Osteocyte (in vitro differentiated cells): ENCODE results near the gene OPN1SW. TPM values are rescaled to one million over a fixed set of nuclear protein-coding genes. Genes with fewer than 3 reads are reported as not detected.
A peak's percentile ranks its signal among the peaks of the same experiment; 100 is the strongest.

ENCODE experiments used
- DNase-seq: peaks from one replicate; pipeline ENCODE4 v3.0.0; 2021; ENCODE audit warnings: mixed read lengths; ENCODE audit not compliant: unreplicated experiment; ENCODE audit errors: extremely low spot score
- H3K27ac Mint-ChIP-seq: one replicate; pipeline ENCODE4 v1.8.0; 2021; ENCODE audit warnings: mild to moderate bottlenecking, mixed read lengths; ENCODE audit not compliant: unreplicated experiment
- H3K27me3 Mint-ChIP-seq: one replicate; pipeline ENCODE4 v1.8.0; 2021; ENCODE audit warnings: mixed read lengths; ENCODE audit not compliant: unreplicated experiment
- H3K36me3 Mint-ChIP-seq: one replicate; pipeline ENCODE4 v1.8.0; 2021; ENCODE audit warnings: mixed read lengths; ENCODE audit not compliant: unreplicated experiment
- H3K4me1 Mint-ChIP-seq: one replicate; pipeline ENCODE4 v1.8.0; 2021; ENCODE audit warnings: mixed read lengths; ENCODE audit not compliant: unreplicated experiment
- H3K4me3 Mint-ChIP-seq: one replicate; pipeline ENCODE4 v1.8.0; 2021; ENCODE audit warnings: mild to moderate bottlenecking, moderate library complexity, mixed read lengths; ENCODE audit not compliant: unreplicated experiment
- H3K9me3 Mint-ChIP-seq: one replicate; pipeline ENCODE4 v1.8.0; 2021; ENCODE audit warnings: mixed read lengths; ENCODE audit not compliant: unreplicated experiment
- total RNA-seq: library from RNA; stranded (reverse); gene quantifications from 2 replicates; pipeline ENCODE4 v1.2.1, GENCODE V29; 2021
- TF ChIP-seq, protein P1 (sequence below): fragments of 200-600 bp; sonication (generic); IDR thresholded peaks from 2 replicates; pipeline ENCODE4 v1.5.0; 2021; ENCODE audit warnings: antibody characterized with exemption, mild to moderate bottlenecking, moderate library complexity

OPN1SW gene
- total RNA-seq, 1 donor from 2014 or later, result not detected

- H3K27me3 Mint-ChIP-seq, result no peaks in the 10 kb centered on the region
- H3K4me3 Mint-ChIP-seq, result no peak overlapping the region
- H3K4me1 Mint-ChIP-seq, result no peaks in the 10 kb centered on the region
- TF ChIP-seq, protein P1, sequence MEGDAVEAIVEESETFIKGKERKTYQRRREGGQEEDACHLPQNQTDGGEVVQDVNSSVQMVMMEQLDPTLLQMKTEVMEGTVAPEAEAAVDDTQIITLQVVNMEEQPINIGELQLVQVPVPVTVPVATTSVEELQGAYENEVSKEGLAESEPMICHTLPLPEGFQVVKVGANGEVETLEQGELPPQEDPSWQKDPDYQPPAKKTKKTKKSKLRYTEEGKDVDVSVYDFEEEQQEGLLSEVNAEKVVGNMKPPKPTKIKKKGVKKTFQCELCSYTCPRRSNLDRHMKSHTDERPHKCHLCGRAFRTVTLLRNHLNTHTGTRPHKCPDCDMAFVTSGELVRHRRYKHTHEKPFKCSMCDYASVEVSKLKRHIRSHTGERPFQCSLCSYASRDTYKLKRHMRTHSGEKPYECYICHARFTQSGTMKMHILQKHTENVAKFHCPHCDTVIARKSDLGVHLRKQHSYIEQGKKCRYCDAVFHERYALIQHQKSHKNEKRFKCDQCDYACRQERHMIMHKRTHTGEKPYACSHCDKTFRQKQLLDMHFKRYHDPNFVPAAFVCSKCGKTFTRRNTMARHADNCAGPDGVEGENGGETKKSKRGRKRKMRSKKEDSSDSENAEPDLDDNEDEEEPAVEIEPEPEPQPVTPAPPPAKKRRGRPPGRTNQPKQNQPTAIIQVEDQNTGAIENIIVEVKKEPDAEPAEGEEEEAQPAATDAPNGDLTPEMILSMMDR, result no peak
- no peaks in the 10 kb centered on the region for H3K9me3 Mint-ChIP-seq
- no peak for DNase-seq
- H3K27ac Mint-ChIP-seq, result no peak overlapping the region
- H3K36me3 Mint-ChIP-seq, result peaks cover 62% of the 10 kb centered on the region
Observed at GRCh38 chr7:128767475-128768110, 8.0 kb downstream of the OPN1SW start.

- H3K36me3 Mint-ChIP-seq, result peaks cover 45% of the 10 kb centered on the region
- no peak overlapping the region for H3K4me3 Mint-ChIP-seq
- no peaks in the 10 kb centered on the region for H3K27me3 Mint-ChIP-seq
- no peaks in the 10 kb centered on the region for H3K9me3 Mint-ChIP-seq
- H3K27ac Mint-ChIP-seq, result no peak overlapping the region
- TF ChIP-seq, protein P1, result no peak
- peaks cover 3% of the 10 kb centered on the region for H3K4me1 Mint-ChIP-seq
- DNase-seq, result no peak
Observed at GRCh38 chr7:128763541-128763940, 12.1 kb downstream of the OPN1SW start.

DNA sequence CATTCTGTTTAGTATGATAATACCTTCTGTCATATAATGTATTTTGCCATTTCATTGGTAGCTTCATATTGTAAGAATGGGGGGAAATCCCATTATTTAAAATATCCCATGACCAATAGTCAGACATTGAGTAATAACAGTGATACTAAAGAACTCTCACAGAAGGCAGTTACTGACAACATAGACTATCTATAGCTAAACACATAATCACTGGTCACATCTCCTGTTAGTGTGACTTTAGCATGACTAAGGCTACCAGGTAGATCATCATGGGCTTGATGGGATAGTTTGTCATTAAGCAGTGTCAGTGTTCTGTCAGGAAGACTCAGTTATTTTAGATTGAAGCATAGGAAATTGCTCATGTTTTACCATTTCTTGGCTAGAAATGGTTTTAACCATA lies 16.4 kb downstream of the OPN1SW start:
- no peak overlapping the region for H3K4me3 Mint-ChIP-seq
- peaks cover 42% of the 10 kb centered on the region for H3K36me3 Mint-ChIP-seq
- H3K9me3 Mint-ChIP-seq, result no peaks in the 10 kb centered on the region
- no peak overlapping the region for H3K27ac Mint-ChIP-seq
- peaks cover 36% of the 10 kb centered on the region for H3K4me1 Mint-ChIP-seq
- TF ChIP-seq, protein P1, result no peak
- H3K27me3 Mint-ChIP-seq, result no peaks in the 10 kb centered on the region
- no peak for DNase-seq

DNA sequence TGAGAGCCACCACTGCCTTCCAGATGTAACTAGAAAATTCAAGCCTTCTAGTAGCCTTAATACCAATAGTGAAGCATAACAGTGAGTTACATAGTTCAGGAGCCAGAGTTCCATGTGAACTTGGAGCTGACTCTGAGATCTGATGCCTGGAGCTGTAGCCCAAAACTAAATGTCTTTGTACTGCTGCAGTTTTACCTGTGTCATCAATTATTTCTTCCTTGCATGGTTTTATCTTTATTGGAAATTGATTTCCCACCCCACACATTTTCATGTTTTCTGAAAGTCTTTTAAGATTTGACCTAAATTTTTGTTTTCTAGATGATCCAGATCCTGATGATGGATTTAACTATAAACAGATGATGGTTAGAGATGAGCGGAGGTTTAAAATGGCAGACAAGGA lies 17.0 kb downstream of the OPN1SW start:
- peak overlapping the region; percentile 32 for H3K27ac Mint-ChIP-seq
- peaks cover 42% of the 10 kb centered on the region for H3K36me3 Mint-ChIP-seq
- H3K4me1 Mint-ChIP-seq, result peaks cover 39% of the 10 kb centered on the region

DNA sequence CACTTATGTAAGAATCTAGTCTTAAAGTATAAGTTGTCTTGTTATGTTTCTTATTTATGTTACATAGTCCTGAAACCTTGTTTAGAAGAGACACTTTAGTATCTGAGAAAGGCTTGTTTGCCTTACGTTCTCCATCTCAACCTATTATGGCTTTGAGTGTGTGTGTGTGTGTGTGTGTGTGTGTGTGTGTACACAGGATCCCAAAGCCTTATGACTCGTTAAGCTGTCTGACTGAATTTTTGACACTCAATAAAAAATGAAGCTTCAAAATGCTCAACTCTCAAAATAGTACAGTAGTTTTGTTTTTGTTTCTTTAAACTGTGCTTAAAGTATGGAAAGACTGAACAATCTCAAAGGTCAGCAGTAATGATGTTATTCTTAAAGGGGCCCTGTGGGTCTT lies 18.4 kb downstream of the OPN1SW start:
- H3K4me1 Mint-ChIP-seq, result peaks cover 39% of the 10 kb centered on the region
- H3K27me3 Mint-ChIP-seq, result no peaks in the 10 kb centered on the region
- no peak overlapping the region for H3K4me3 Mint-ChIP-seq
- H3K36me3 Mint-ChIP-seq, result peaks cover 47% of the 10 kb centered on the region
- TF ChIP-seq, protein P1, result no peak
- DNase-seq, result no peak
- H3K27ac Mint-ChIP-seq, result peak overlapping the region; percentile 69
- no peaks in the 10 kb centered on the region for H3K9me3 Mint-ChIP-seq

More for the DNA sequence above, 17.0 kb downstream of the OPN1SW start:
- Mint-ChIP-seq H3K27me3 (no peaks in the 10 kb centered on the region), H3K4me3 (no peak overlapping the region), H3K9me3 (no peaks in the 10 kb centered on the region)
- TF ChIP-seq, protein P1, result no peak
- no peak for DNase-seq
